PC-9 (cell line): ENCODE measurements around the gene AVPR1B. TPM values are rescaled to one million over a fixed set of nuclear protein-coding genes. Genes with fewer than 3 reads are reported as not detected.

Source experiments
- BruUV-seq: library from RNA; stranded (reverse); fragments of 400-500 nt; replicated peaks from 2 replicates; lab custom pipeline; 2021; lab: Mats Ljungman, UMichigan
- CTCF ChIA-PET: fragments of 300-600 bp; sonication (Branson Sonifier 250); formaldehyde crosslinking; loops from one replicate; lab custom pipeline; 2022; ENCODE audit warnings: antibody characterized with exemption; lab: Charles Lee
- POLR2A ChIA-PET: fragments of 300-600 bp; sonication (Branson Sonifier 250); formaldehyde crosslinking; loops from one replicate; lab custom pipeline; 2022; ENCODE audit warnings: antibody characterized with exemption; ENCODE audit not compliant: unreplicated experiment; lab: Charles Lee
- DNase-seq, 2 experiments: peaks; one replicate each; pipeline versions ENCODE4 v3.0.0 to v3.0.0-alpha.2; 2015 to 2022; ENCODE audit warnings: mixed read lengths in 1 of 2
- H2AFZ ChIP-seq: fragments of 200-600 bp; sonication (generic); 2 replicates; pipeline ENCODE4 v1.8.1; 2017; ENCODE audit warnings: antibody characterized with exemption
- H3F3A ChIP-seq: fragments of 200-600 bp; sonication (generic); 2 replicates; pipeline ENCODE4 v1.8.1; 2017; ENCODE audit warnings: antibody characterized with exemption, mild to moderate bottlenecking, low read depth; ENCODE audit not compliant: insufficient read depth
- H3K27ac ChIP-seq: fragments of 200-600 bp; sonication (generic); 2 replicates; pipeline ENCODE4 v1.6.1; 2016; ENCODE audit warnings: mixed run types
- H3K27me3 ChIP-seq: fragments of 200-600 bp; sonication (generic); 2 replicates; pipeline ENCODE4 v1.6.1; 2016; ENCODE audit warnings: low read depth, mixed run types; ENCODE audit not compliant: insufficient read depth
- H3K36me3 ChIP-seq: fragments of 200-600 bp; sonication (generic); 2 replicates; pipeline ENCODE4 v1.6.1; 2016; ENCODE audit warnings: low read depth, mixed run types
- H3K4me1 ChIP-seq: fragments of 200-600 bp; sonication (generic); replicated peaks from 2 replicates; pipeline ENCODE4 v1.6.1; 2016; ENCODE audit warnings: mixed run types; ENCODE audit not compliant: insufficient read depth
- H3K4me2 ChIP-seq: fragments of 200-600 bp; sonication (generic); 2 replicates; pipeline ENCODE4 v1.6.1; 2017; ENCODE audit warnings: mixed run types
- H3K4me3 ChIP-seq: fragments of 200-600 bp; sonication (generic); 2 replicates; pipeline ENCODE4 v1.6.1; 2016; ENCODE audit warnings: mixed run types
- H3K79me2 ChIP-seq: fragments of 200-600 bp; sonication (generic); 2 replicates; pipeline ENCODE4 v1.6.1; 2017; ENCODE audit warnings: low read depth, mixed run types
- H3K9me2 ChIP-seq: fragments of 200-600 bp; sonication (generic); 2 replicates; pipeline ENCODE4 v1.8.1; 2017; ENCODE audit warnings: mild to moderate bottlenecking; ENCODE audit not compliant: insufficient read depth
- H3K9me3 ChIP-seq: fragments of 200-600 bp; sonication (generic); 2 replicates; pipeline ENCODE4 v1.8.1; 2016; ENCODE audit warnings: low read depth; ENCODE audit not compliant: insufficient read depth
- H4K20me1 ChIP-seq: fragments of 200-600 bp; sonication (generic); 2 replicates; pipeline ENCODE4 v1.8.1; 2017; ENCODE audit not compliant: insufficient read depth
- CTCF ChIP-seq: fragments of 200-600 bp; sonication (generic); conservative IDR thresholded peaks from 2 replicates; pipeline ENCODE4 v1.6.1; 2017; ENCODE audit warnings: mixed run types, antibody characterized with exemption, mild to moderate bottlenecking, moderate library complexity
- EZH2 ChIP-seq: fragments of 200-600 bp; sonication (generic); IDR thresholded peaks from 2 replicates; pipeline ENCODE4 v1.8.0; 2017; ENCODE audit warnings: antibody characterized with exemption, low read depth
- intact Hi-C: fragments of 100-400 bp; cut with micrococcal nuclease; formaldehyde crosslinking; loops from one replicate; pipeline ENCODE4 v1.10.0; 2022; ENCODE audit not compliant: unreplicated experiment
- total RNA-seq: library from RNA; stranded (reverse); gene quantifications from 2 replicates; pipeline ENCODE4 v1.2.3, GENCODE V29; 2021

AVPR1B gene
- total RNA-seq, 1 experiment from 2014 or later, result not detected

GRCh38 chr1:206116873-206117150 lies 376 bp downstream of the AVPR1B start:
- H3K4me2 ChIP-seq, result peak overlapping the region; percentile 83
- intact Hi-C loops, result no loop called here
- peak overlapping the region; percentile 51; the same call in 1 of the 2 replicates for H3K4me3 ChIP-seq
- no peak for TF ChIP-seq CTCF
- no peak for TF ChIP-seq EZH2
- H3K36me3 ChIP-seq, result no peaks in the 10 kb centered on the region
- BruUV-seq, result no TSS peak
- CTCF ChIA-PET, result no interaction called here
- POLR2A ChIA-PET, result no interaction called here
- H3K4me1 ChIP-seq, result no peaks in the 10 kb centered on the region
- no peaks in the 10 kb centered on the region for H4K20me1 ChIP-seq
- no peaks in the 10 kb centered on the region for H3F3A ChIP-seq
- H3K9me3 ChIP-seq, result peaks cover 10% of the 10 kb centered on the region
- peaks cover 6% of the 10 kb centered on the region; the same call in 1 of the 2 replicates for H3K27me3 ChIP-seq
- no peak overlapping the region for H3K27ac ChIP-seq
- H2AFZ ChIP-seq, result peak overlapping the region; percentile 62; the same call in 1 of the 2 replicates
- DNase-seq, result no peak
- H3K79me2 ChIP-seq, result no peaks in the 10 kb centered on the region
- H3K9me2 ChIP-seq, result no peaks in the 10 kb centered on the region

DNA sequence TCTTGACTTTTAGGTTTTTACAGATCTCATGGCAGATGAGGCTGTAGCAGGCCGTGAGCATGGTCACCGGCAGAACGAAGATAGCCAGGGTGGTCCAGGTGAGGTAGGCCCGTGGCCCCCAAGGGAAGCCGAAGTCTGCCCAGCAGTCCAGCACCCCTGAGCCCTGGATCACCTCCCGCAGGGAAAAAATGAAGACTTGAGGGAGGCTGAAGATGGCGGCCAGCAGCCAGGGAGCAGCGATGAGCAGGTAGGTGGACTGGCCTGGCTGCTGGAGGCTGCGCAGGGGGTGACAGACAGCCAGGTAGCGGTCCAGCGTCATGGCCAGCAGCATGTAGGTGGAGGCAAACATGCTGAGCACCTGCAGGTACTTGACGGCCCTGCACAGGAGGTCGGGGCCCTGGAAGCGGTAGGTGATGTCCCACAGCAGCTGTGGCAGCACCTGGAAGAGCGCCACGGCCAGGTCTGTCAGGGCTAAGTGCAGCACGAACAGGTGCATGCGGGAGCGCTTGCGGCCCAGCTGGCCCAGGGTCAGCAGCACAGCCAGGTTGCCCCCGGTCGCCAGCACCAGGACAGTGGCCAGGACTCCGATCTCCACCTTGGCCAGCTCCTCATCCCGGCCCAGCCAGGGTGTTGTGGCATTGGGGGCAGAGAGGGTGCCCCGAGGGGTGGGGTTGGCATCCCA lies 856 bp downstream of the AVPR1B start:
- TF ChIP-seq CTCF, result no peak
- no peak for TF ChIP-seq EZH2
- no TSS peak for BruUV-seq

GRCh38 chr1:206115791-206116190 lies 1.4 kb downstream of the AVPR1B start:
- Histone ChIP-seq H3K9me2 (no peaks in the 10 kb centered on the region), H3K27ac (no peak overlapping the region), H3K4me1 (0 out of 2 replicates have a peak, but pooled peaks cover 5% of the 10 kb centered on the region), H3K4me3 (no peak overlapping the region), H3K9me3 (peaks cover 2% of the 10 kb centered on the region; the same call in 1 of the 2 replicates), H3K4me2 (no peak overlapping the region), H3K27me3 (peaks cover 6% of the 10 kb centered on the region; the same call in 1 of the 2 replicates), H3F3A (no peaks in the 10 kb centered on the region), H2AFZ (no peak overlapping the region), H3K36me3 (no peaks in the 10 kb centered on the region), H3K79me2 (no peaks in the 10 kb centered on the region), H4K20me1 (no peaks in the 10 kb centered on the region)
- no peak for DNase-seq
- no TSS peak for BruUV-seq
- CTCF ChIA-PET, result no interaction called here
- intact Hi-C loops, result no loop called here
- TF ChIP-seq EZH2, result no peak
- no peak for TF ChIP-seq CTCF
- POLR2A ChIA-PET, result no interaction called here

More for the DNA sequence above, 856 bp downstream of the AVPR1B start:
- H3K4me3 ChIP-seq, result no peak overlapping the region
- intact Hi-C loops, result no loop called here
- no peak for DNase-seq
- H3K4me2 ChIP-seq, result no peak overlapping the region
- no peak overlapping the region for H2AFZ ChIP-seq
- ChIA-PET POLR2A (no interaction called here), CTCF (no interaction called here)
- H3K79me2 ChIP-seq, result no peaks in the 10 kb centered on the region
- peaks cover 5% of the 10 kb centered on the region for H3K9me3 ChIP-seq
- H3K27me3 ChIP-seq, result peaks cover 6% of the 10 kb centered on the region; the same call in 1 of the 2 replicates
- no peak overlapping the region for H3K27ac ChIP-seq
- 0 out of 2 replicates have a peak, but pooled peaks cover 2% of the 10 kb centered on the region for H3K4me1 ChIP-seq
- no peaks in the 10 kb centered on the region for H3K36me3 ChIP-seq
- H4K20me1 ChIP-seq, result no peaks in the 10 kb centered on the region
- no peaks in the 10 kb centered on the region for H3F3A ChIP-seq
- H3K9me2 ChIP-seq, result no peaks in the 10 kb centered on the region
